K562 (cell line): Measurements from ENCODE around the gene LRRC4C. TPM values are rescaled to one million over a fixed set of nuclear protein-coding genes. Genes with fewer than 3 reads are reported as not detected.

Experiments used
- ATAC-seq: fragments of 200-7000 bp; cut with Tn5 transposase; 3 replicates; pipeline ENCODE4 v1.9.1; 2020; ENCODE audit warnings: moderate library complexity
- BruUV-seq: library from RNA; stranded (reverse); fragments of 400-500 nt; replicated peaks from 2 replicates; lab custom pipeline; 2021; lab: Mats Ljungman, UMichigan
- CTCF ChIA-PET: fragments of 300-600 bp; formaldehyde crosslinking; extraction: SDS; loops from one replicate; lab custom pipeline; 2021; ENCODE audit warnings: low intra/inter-chr PET ratio; lab: Yijun Ruan, JAX
- POLR2A ChIA-PET: fragments of 300-600, 350-650 bp; sonication (Branson Sonifier 250); formaldehyde crosslinking; extraction: SDS; loops from one replicate; lab custom pipeline; 2021; ENCODE audit warnings: antibody characterized with exemption, inconsistent platforms; lab: Yijun Ruan, JAX
- DNase-seq, 4 experiments: peaks; one replicate each; pipeline versions ENCODE4 v3.0.0 to v3.0.0-alpha.2; 2011 to 2018; ENCODE audit warnings: low spot score in 3 of 4, mixed read lengths in 3 of 4; ENCODE audit errors: extremely low read depth in 1 of 4
- FAIRE-seq: peaks from 2 replicates; lab custom pipeline; 2011; peaks lifted over from hg19 to GRCh38; lab: Jason Lieb, UNC
- H2AFZ ChIP-seq: 2 replicates; pipeline ENCODE4 v1.6.0; 2011; ENCODE audit warnings: low read depth, low read length, control low read depth, inconsistent platforms
- H3K27ac ChIP-seq: fragments of 200-600 bp; 3 replicates; pipeline ENCODE4 v1.8.0; 2011; ENCODE audit warnings: low read depth, mild to moderate bottlenecking, control low read depth, inconsistent platforms, low read length, moderate library complexity, mixed read lengths; ENCODE audit errors: extremely low read depth
- H3K27me3 ChIP-seq, 2 experiments: fragments of 300-600 bp in 1 of 2; 2 replicates in 1 of 2; 3 replicates in 1 of 2; pipeline versions ENCODE4 v1.6.0 to v1.8.0; 2011; ENCODE audit warnings: inconsistent platforms in 2 of 2, low read length in 2 of 2, mild to moderate bottlenecking in 1 of 2, mixed read lengths in 1 of 2, moderate library complexity in 1 of 2; ENCODE audit not compliant: control insufficient read depth in 2 of 2, insufficient read depth in 2 of 2
- H3K36me3 ChIP-seq: fragments of 300-600 bp; 3 replicates; pipeline ENCODE4 v1.8.0; 2011; ENCODE audit warnings: mild to moderate bottlenecking, low read length, inconsistent platforms; ENCODE audit not compliant: control insufficient read depth, insufficient read depth
- H3K4me1 ChIP-seq, 2 experiments: fragments of 200-600 bp in 1 of 2; replicated peaks in 1 of 2; 2 replicates in 1 of 2; 3 replicates in 1 of 2; pipeline versions ENCODE4 v1.5.1 to v1.8.0; 2011; ENCODE audit warnings: inconsistent platforms in 2 of 2, low read length in 2 of 2, mild to moderate bottlenecking in 1 of 2, mixed read lengths in 1 of 2, moderate library complexity in 1 of 2; ENCODE audit not compliant: control insufficient read depth in 2 of 2, insufficient read depth in 2 of 2
- H3K4me2 ChIP-seq: 2 replicates; pipeline ENCODE4 v1.6.1; 2011; ENCODE audit warnings: low read length, control low read depth, inconsistent platforms, mixed read lengths; ENCODE audit not compliant: insufficient read depth
- H3K4me3 ChIP-seq: fragments of 200-600 bp; sonication (generic), shearing (Covaris generic); 2 replicates; pipeline ENCODE4 v1.5.1; 2016; ENCODE audit warnings: control low read depth, inconsistent platforms
- H3K79me2 ChIP-seq: fragments of 200-600 bp; 3 replicates; pipeline ENCODE4 v1.8.0; 2011; ENCODE audit warnings: low read length, inconsistent platforms; ENCODE audit not compliant: control insufficient read depth, insufficient read depth
- H3K9ac ChIP-seq, 2 experiments: 2 replicates each; pipeline versions ENCODE4 v1.6.0 to v1.6.1; 2011; ENCODE audit warnings: low read depth in 2 of 2, low read length in 2 of 2, control low read depth in 1 of 2, inconsistent platforms in 1 of 2, mild to moderate bottlenecking in 1 of 2, mixed read lengths in 1 of 2; ENCODE audit not compliant: insufficient read depth in 1 of 2
- H3K9me1 ChIP-seq: one replicate; pipeline ENCODE4 v1.6.0; 2011; ENCODE audit warnings: inconsistent platforms, mild to moderate bottlenecking, low read length, moderate library complexity; ENCODE audit not compliant: control insufficient read depth, insufficient read depth
- H3K9me3 ChIP-seq: replicated peaks from 2 replicates; pipeline ENCODE4 v1.5.1; 2011; ENCODE audit warnings: low read depth, low read length, inconsistent platforms; ENCODE audit not compliant: control insufficient read depth, insufficient read depth
- H4K20me1 ChIP-seq: replicated peaks from 2 replicates; pipeline ENCODE4 v1.6.1; 2011; ENCODE audit warnings: low read length, inconsistent platforms, mixed read lengths; ENCODE audit not compliant: control insufficient read depth, insufficient read depth
- BACH1 ChIP-seq: fragments of 200-800 bp; sonication (Bioruptor generic); IDR thresholded peaks from 2 replicates; pipeline ENCODE4 v1.6.1; 2016; ENCODE audit warnings: missing genetic modification characterization, missing compliant biosample characterization
- HDAC1 ChIP-seq, 2 experiments: fragments of 450-650 bp; IDR thresholded peaks; 2 replicates each; pipeline ENCODE4 v1.6.1; 2016 to 2017; ENCODE audit warnings: inconsistent platforms in 1 of 2, mild to moderate bottlenecking in 1 of 2, moderate library complexity in 1 of 2
- NR2C2 ChIP-seq, 2 experiments: fragments of 200-800 bp in 1 of 2; sonication (Bioruptor generic) in 1 of 2; sonication (generic) in 1 of 2; formaldehyde crosslinking in 1 of 2; IDR thresholded peaks; 2 replicates each; pipeline versions ENCODE4 v1.6.1 to v1.8.0; 2016 to 2022; ENCODE audit warnings: mild to moderate bottlenecking in 1 of 2, missing compliant biosample characterization in 1 of 2, missing genetic modification characterization in 1 of 2, missing genetic modification reagents in 1 of 2
- SMAD3 ChIP-seq: fragments of 450-650 bp; formaldehyde crosslinking; conservative IDR thresholded peaks from 2 replicates; pipeline ENCODE4 v1.4.0; 2020; ENCODE audit warnings: mild to moderate bottlenecking
- STAG1 ChIP-seq: sonication (generic); formaldehyde crosslinking; IDR thresholded peaks from 2 replicates; pipeline ENCODE4 v1.5.0; 2020; ENCODE audit warnings: missing genetic modification reagents, borderline replicate concordance
- STAT5A ChIP-seq: IDR thresholded peaks from 2 replicates; pipeline ENCODE4 v1.6.1; 2012; ENCODE audit warnings: low read length, inconsistent platforms, borderline replicate concordance
- TOE1 ChIP-seq, 2 experiments: fragments of 450-650 bp in 1 of 2; sonication (generic) in 1 of 2; formaldehyde crosslinking in 1 of 2; IDR thresholded peaks; 2 replicates each; pipeline versions ENCODE4 v1.7.1 to v1.8.0; 2016 to 2022; ENCODE audit warnings: borderline replicate concordance in 2 of 2, mild to moderate bottlenecking in 2 of 2, antibody characterized with exemption in 1 of 2, inconsistent platforms in 1 of 2, low read depth in 1 of 2, missing genetic modification reagents in 1 of 2, moderate library complexity in 1 of 2
- ZFP36 ChIP-seq: fragments of 150-350 bp; IDR thresholded peaks from 2 replicates; pipeline ENCODE4 v1.6.1; 2018; ENCODE audit warnings: low read length, low read depth; ENCODE audit not compliant: partially characterized antibody
- ZNF124 ChIP-seq: sonication (generic); formaldehyde crosslinking; IDR thresholded peaks from 2 replicates; pipeline ENCODE4 v1.8.1; 2022; ENCODE audit warnings: missing genetic modification reagents
- ZNF668 ChIP-seq: fragments of 250-450 bp; sonication (Bioruptor Pico); IDR thresholded peaks from 2 replicates; pipeline ENCODE4 v1.8.0; 2022; ENCODE audit warnings: mild to moderate bottlenecking, inconsistent platforms
- ZNF77 ChIP-seq: fragments of 250-450 bp; sonication (Bioruptor Pico); IDR thresholded peaks from 2 replicates; pipeline ENCODE4 v1.5.0; 2020
- WGBS: fragments of 100-300 bp; shearing (Covaris generic); methylation state at CpG from one replicate; pipeline ENCODE4 v1.1.6; 2016; ENCODE audit warnings: low coverage, mixed read lengths; ENCODE audit not compliant: insufficient coverage; ENCODE audit errors: missing lambda C conversion rate; 5-methylcytosine and 5-hydroxymethylcytosine counted together
- in situ Hi-C: fragments of 300-500 bp; cut with MboI; formaldehyde crosslinking; loops from 4 replicates; pipeline ENCODE4 v1.15.0; 2018; ENCODE audit warnings: inconsistent platforms, mixed read lengths
- intact Hi-C: fragments of 100-400 bp; cut with micrococcal nuclease; formaldehyde crosslinking; loops from 2 replicates; pipeline ENCODE4 v1.14.2; 2022
- polyA plus RNA-seq, 8 experiments: library from polyadenylated mRNA; depleted of rRNA in 4 of 8; stranded (reverse) in 5 of 8; unstranded in 3 of 8; fragments of >200 nt; fragmentation: Nextera tagmentation in 2 of 8; fragmentation: Illumina TruSeq in 1 of 8; extraction: Ambion mirVana in 2 of 8; extraction: Trizol in 1 of 8; gene quantifications; 2 replicates each; pipeline versions ENCODE4 v1.2.1 to v1.2.3, GENCODE V29; 2011 to 2014; ENCODE audit warnings: inconsistent platforms in 1 of 8, missing spikeins in 1 of 8
- total RNA-seq, 7 experiments: library from RNA; depleted of rRNA in 6 of 7; stranded (reverse); fragments of >200 nt in 6 of 7; fragmentation: Illumina TruSeq in 2 of 7; extraction: Trizol in 2 of 7; gene quantifications; 2 replicates each; pipeline versions ENCODE4 v1.2.1 to v1.2.3, GENCODE V29; 2011 to 2021; ENCODE audit warnings: low replicate concordance in 1 of 7
- TF ChIP-seq, protein P1 (sequence below): sonication (generic); formaldehyde crosslinking; IDR thresholded peaks from 2 replicates; pipeline ENCODE4 v1.8.0; 2023; ENCODE audit warnings: mild to moderate bottlenecking, missing genetic modification reagents
- TF ChIP-seq, protein P2 (sequence below): sonication (generic); formaldehyde crosslinking; IDR thresholded peaks from 2 replicates; pipeline ENCODE4 v1.8.1; 2023; ENCODE audit warnings: mild to moderate bottlenecking, missing genetic modification reagents
- TF ChIP-seq, protein P3 (sequence below): fragments of 450-650 bp; formaldehyde crosslinking; IDR thresholded peaks from 2 replicates; pipeline ENCODE4 v1.4.0; 2020; ENCODE audit warnings: mild to moderate bottlenecking, moderate library complexity
- TF ChIP-seq, protein P4 (sequence below): sonication (generic); formaldehyde crosslinking; IDR thresholded peaks from 2 replicates; pipeline ENCODE4 v1.8.1; 2023; ENCODE audit warnings: mild to moderate bottlenecking, missing genetic modification reagents

Gene LRRC4C
- total and polyA plus RNA-seq, 9 of the 15 experiments (the other 6 are each of a cell fraction or from before 2014, with no cell fraction given): not detected

DNA sequence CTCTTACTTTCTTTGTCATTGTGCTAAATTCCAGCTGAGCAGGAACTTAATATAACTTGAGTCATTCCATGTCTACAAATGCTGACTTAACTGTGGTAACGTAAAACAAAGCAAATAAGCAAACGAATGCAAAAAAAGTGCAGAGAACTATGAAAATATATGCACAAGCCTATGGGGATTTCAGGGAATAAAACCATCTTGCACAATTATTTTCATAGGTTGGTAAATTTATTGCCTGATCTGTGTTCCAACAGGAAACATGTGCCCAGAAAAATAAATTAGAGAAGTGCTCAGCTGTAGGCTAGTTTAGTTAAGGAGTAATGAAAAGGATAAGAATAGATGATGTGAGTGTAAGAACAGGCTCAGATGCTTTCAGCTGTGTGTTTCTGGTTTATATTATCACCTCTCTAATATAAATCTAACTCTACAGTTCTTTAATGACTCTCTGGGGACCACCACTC, 1169.3 kb downstream of the LRRC4C start:
- POLR2A ChIA-PET: no interaction called here
- TF ChIP-seq STAT5A: no peak
- TF ChIP-seq HDAC1 (IDR thresholded peaks at IDR 0.05): no peak
- TF ChIP-seq, protein P1, sequence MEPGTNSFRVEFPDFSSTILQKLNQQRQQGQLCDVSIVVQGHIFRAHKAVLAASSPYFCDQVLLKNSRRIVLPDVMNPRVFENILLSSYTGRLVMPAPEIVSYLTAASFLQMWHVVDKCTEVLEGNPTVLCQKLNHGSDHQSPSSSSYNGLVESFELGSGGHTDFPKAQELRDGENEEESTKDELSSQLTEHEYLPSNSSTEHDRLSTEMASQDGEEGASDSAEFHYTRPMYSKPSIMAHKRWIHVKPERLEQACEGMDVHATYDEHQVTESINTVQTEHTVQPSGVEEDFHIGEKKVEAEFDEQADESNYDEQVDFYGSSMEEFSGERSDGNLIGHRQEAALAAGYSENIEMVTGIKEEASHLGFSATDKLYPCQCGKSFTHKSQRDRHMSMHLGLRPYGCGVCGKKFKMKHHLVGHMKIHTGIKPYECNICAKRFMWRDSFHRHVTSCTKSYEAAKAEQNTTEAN (CRISPR knock-in tag): no peak
- TF ChIP-seq, protein P2, sequence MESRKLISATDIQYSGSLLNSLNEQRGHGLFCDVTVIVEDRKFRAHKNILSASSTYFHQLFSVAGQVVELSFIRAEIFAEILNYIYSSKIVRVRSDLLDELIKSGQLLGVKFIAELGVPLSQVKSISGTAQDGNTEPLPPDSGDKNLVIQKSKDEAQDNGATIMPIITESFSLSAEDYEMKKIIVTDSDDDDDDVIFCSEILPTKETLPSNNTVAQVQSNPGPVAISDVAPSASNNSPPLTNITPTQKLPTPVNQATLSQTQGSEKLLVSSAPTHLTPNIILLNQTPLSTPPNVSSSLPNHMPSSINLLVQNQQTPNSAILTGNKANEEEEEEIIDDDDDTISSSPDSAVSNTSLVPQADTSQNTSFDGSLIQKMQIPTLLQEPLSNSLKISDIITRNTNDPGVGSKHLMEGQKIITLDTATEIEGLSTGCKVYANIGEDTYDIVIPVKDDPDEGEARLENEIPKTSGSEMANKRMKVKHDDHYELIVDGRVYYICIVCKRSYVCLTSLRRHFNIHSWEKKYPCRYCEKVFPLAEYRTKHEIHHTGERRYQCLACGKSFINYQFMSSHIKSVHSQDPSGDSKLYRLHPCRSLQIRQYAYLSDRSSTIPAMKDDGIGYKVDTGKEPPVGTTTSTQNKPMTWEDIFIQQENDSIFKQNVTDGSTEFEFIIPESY (CRISPR knock-in tag): no peak
- no peak for TF ChIP-seq NR2C2 (CRISPR knock-in tag; IDR thresholded peaks at IDR 0.05)
- TF ChIP-seq NR2C2 (tag; IDR thresholded peaks at IDR 0.05): no peak
- TF ChIP-seq, protein P3, sequence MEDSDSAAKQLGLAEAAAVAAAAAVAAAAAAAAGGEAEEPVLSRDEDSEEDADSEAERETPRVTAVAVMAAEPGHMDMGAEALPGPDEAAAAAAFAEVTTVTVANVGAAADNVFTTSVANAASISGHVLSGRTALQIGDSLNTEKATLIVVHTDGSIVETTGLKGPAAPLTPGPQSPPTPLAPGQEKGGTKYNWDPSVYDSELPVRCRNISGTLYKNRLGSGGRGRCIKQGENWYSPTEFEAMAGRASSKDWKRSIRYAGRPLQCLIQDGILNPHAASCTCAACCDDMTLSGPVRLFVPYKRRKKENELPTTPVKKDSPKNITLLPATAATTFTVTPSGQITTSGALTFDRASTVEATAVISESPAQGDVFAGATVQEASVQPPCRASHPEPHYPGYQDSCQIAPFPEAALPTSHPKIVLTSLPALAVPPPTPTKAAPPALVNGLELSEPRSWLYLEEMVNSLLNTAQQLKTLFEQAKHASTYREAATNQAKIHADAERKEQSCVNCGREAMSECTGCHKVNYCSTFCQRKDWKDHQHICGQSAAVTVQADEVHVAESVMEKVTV (CRISPR knock-in tag): no peak
- TF ChIP-seq ZNF124 (CRISPR knock-in tag): no peak
- no peak for TF ChIP-seq BACH1 (tag)
- no peak for TF ChIP-seq ZFP36
- TF ChIP-seq SMAD3 (CRISPR knock-in tag): no peak
- TF ChIP-seq, protein P4, sequence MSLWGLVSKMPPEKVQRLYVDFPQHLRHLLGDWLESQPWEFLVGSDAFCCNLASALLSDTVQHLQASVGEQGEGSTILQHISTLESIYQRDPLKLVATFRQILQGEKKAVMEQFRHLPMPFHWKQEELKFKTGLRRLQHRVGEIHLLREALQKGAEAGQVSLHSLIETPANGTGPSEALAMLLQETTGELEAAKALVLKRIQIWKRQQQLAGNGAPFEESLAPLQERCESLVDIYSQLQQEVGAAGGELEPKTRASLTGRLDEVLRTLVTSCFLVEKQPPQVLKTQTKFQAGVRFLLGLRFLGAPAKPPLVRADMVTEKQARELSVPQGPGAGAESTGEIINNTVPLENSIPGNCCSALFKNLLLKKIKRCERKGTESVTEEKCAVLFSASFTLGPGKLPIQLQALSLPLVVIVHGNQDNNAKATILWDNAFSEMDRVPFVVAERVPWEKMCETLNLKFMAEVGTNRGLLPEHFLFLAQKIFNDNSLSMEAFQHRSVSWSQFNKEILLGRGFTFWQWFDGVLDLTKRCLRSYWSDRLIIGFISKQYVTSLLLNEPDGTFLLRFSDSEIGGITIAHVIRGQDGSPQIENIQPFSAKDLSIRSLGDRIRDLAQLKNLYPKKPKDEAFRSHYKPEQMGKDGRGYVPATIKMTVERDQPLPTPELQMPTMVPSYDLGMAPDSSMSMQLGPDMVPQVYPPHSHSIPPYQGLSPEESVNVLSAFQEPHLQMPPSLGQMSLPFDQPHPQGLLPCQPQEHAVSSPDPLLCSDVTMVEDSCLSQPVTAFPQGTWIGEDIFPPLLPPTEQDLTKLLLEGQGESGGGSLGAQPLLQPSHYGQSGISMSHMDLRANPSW: no peak
- TF ChIP-seq ZNF668 (CRISPR knock-in tag): no peak
- TF ChIP-seq TOE1 (IDR thresholded peaks at IDR 0.05; ENCODE audit: borderline replicate concordance): no peak
- no peak for TF ChIP-seq TOE1 (CRISPR knock-in tag; IDR thresholded peaks at IDR 0.05; ENCODE audit: borderline replicate concordance, low read depth)
- no peak for TF ChIP-seq STAG1 (CRISPR knock-in tag)
- no peak for TF ChIP-seq ZNF77 (CRISPR knock-in tag)

More for the DNA sequence above, 1169.3 kb downstream of the LRRC4C start:
- H3K79me2 ChIP-seq: no peaks in the 10 kb centered on the region
- H3K4me2 ChIP-seq: no peak overlapping the region
- intact Hi-C loops: no loop called here
- no peak for FAIRE-seq
- no peak overlapping the region for H2AFZ ChIP-seq
- H4K20me1 ChIP-seq: no peaks in the 10 kb centered on the region
- H3K4me1 ChIP-seq: no peaks in the 10 kb centered on the region
- H3K27ac ChIP-seq: no peak overlapping the region
- H3K9me1 ChIP-seq: no peaks in the 10 kb centered on the region
- CTCF ChIA-PET: no interaction called here
- 6% methylated on average over 2 of the region's 2 CpGs for WGBS
- no peaks in the 10 kb centered on the region for H3K27me3 ChIP-seq
- BruUV-seq: no TSS peak
- ATAC-seq: no peak
- no peaks in the 10 kb centered on the region for H3K9me3 ChIP-seq
- no peak overlapping the region for H3K4me3 ChIP-seq
- H3K36me3 ChIP-seq: no peaks in the 10 kb centered on the region
- no peak overlapping the region for H3K9ac ChIP-seq
- DNase-seq: no peak
- in situ Hi-C loops: no loop called here
